ENCODE results near the gene MCC. TPM values are rescaled to one million over a fixed set of nuclear protein-coding genes. Genes with fewer than 3 reads are reported as not detected.

The MCC gene
- total and polyA plus RNA-seq, 4 donors, result 4.5 to 20.0 (median 9.7) TPM

DNA sequence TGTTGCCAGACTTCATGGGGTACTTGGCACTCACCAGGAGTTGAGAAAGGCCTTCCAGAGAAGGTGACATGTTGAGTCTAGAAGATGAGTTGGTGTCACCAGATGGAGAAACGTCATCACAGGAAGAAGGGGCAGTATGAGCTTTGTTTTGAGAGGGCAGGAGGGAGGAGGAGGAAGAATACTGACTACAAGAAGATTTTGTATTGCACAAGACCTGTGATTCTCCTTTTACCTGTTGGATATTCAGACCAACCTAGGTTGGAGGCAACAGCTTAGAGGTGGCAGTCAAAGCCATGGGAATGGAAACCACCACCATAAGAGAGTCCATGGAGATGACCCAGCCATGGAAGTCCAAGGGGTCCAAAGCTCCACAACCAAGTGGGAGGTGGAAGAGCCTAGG, 207.7 kb downstream of the MCC start:
- Histone ChIP-seq H3K4me3 (ENCODE audit: low read length in 2 of 2) (no peak overlapping the region), H3K36me3 (ENCODE audit: control insufficient read depth in 1 of 2, insufficient read depth in 2 of 2, low read length in 1 of 2) (no peaks in the 10 kb centered on the region), H3K4me1 (ENCODE audit: control insufficient read depth in 1 of 2, insufficient read depth in 2 of 2, low read length in 2 of 2) (no peaks in the 10 kb centered on the region), H3K27me3 (ENCODE audit: control insufficient read depth in 1 of 2, insufficient read depth in 2 of 2, low read length in 1 of 2) (no peaks in the 10 kb centered on the region), H3K9me3 (ENCODE audit: control insufficient read depth, low read length) (no peaks in the 10 kb centered on the region), H3K27ac (ENCODE audit: low read depth in 1 of 2, low read length in 2 of 2) (no peak overlapping the region)
- intact Hi-C loops (cut with DNase I), result no loop called here
- DNase-seq (no peak), ATAC-seq (ENCODE audit: low FRiP score) (no peak)
- 75 to 79% methylated on average over 1 of the region's 1 CpG for WGBS, 2 donors

DNA sequence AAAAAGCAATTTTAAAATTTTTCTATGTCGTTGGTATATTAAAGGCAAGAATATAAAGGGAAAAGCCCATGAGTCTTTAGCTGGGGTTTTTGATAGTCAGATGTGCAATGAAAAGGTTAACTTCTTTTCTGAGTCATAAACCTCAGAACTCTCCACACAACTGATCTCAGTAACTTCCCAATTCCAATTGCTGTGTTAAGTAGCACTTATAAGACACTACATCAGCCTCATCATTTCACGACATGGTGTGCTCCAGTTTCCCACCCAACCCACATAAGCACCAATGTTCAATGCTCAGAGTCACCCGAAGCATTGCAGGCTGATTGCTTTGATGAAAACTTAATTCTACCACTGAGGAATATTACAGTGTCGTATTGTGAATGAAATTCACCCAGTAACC, 209.3 kb downstream of the MCC start:
- Histone ChIP-seq H3K9me3 (ENCODE audit: control insufficient read depth, low read length) (no peaks in the 10 kb centered on the region), H3K4me1 (ENCODE audit: control insufficient read depth in 1 of 2, insufficient read depth in 2 of 2, low read length in 2 of 2) (no peaks in the 10 kb centered on the region), H3K27ac (ENCODE audit: low read depth in 1 of 2, low read length in 2 of 2) (no peak overlapping the region), H3K4me3 (ENCODE audit: low read length in 2 of 2) (no peak overlapping the region), H3K27me3 (ENCODE audit: control insufficient read depth in 1 of 2, insufficient read depth in 2 of 2, low read length in 1 of 2) (no peaks in the 10 kb centered on the region), H3K36me3 (ENCODE audit: control insufficient read depth in 1 of 2, insufficient read depth in 2 of 2, low read length in 1 of 2) (no peaks in the 10 kb centered on the region)
- ATAC-seq (ENCODE audit: low FRiP score) (no peak), DNase-seq (no peak)
- intact Hi-C loops (cut with DNase I), result no loop called here
- 76 to 78% methylated on average over 4 of the region's 4 CpGs for WGBS, 2 donors

DNA sequence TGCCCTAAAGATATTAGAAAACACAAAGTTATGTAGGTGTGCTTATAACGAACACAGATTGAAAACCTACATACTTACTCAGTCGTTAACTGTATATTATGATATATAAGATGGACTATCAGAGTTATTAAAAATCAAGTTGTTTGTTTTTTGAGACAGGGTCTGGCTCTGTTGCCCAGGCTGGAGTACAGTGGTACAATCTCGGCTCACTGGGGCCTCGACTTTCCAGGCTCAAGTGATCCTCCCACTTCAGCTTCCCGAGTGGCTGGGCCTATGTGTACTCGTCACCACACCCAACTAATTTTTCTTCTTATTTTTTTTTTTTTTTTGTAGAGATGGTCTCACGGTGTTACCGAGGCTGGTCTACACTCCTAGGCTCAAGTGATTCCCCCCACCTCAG, 211.8 kb downstream of the MCC start:
- 95 to 96% methylated on average over 8 of the region's 8 CpGs for WGBS, 2 donors
- no peak for ATAC-seq (ENCODE audit: low FRiP score)
- Histone ChIP-seq H3K27me3 (ENCODE audit: control insufficient read depth in 1 of 2, insufficient read depth in 2 of 2, low read length in 1 of 2) (no peaks in the 10 kb centered on the region), H3K27ac (ENCODE audit: low read depth in 1 of 2, low read length in 2 of 2) (no peak overlapping the region), H3K9me3 (ENCODE audit: control insufficient read depth, low read length) (no peaks in the 10 kb centered on the region), H3K4me3 (ENCODE audit: low read length in 2 of 2) (no peak overlapping the region), H3K4me1 (ENCODE audit: control insufficient read depth in 1 of 2, insufficient read depth in 2 of 2, low read length in 2 of 2) (no peaks in the 10 kb centered on the region), H3K36me3 (ENCODE audit: control insufficient read depth in 1 of 2, insufficient read depth in 2 of 2, low read length in 1 of 2) (no peaks in the 10 kb centered on the region)
- DNase-seq, result no peak
- intact Hi-C loops (cut with DNase I), result no loop called here

GRCh38 chr5:113276001-113276400, 212.3 kb downstream of the MCC start:
- DNase-seq (no peak), ATAC-seq (ENCODE audit: low FRiP score) (no peak)
- H3K4me1 ChIP-seq (ENCODE audit: control insufficient read depth in 1 of 2, insufficient read depth in 2 of 2, low read length in 2 of 2), result no peaks in the 10 kb centered on the region
- H3K4me3 ChIP-seq (ENCODE audit: low read length in 2 of 2), result no peak overlapping the region
- no peaks in the 10 kb centered on the region for H3K9me3 ChIP-seq (ENCODE audit: control insufficient read depth, low read length)
- intact Hi-C loops (cut with DNase I), result no loop called here
- WGBS, 2 donors, result 64 to 94% methylated on average over 2 of the region's 2 CpGs
- H3K27me3 ChIP-seq (ENCODE audit: control insufficient read depth in 1 of 2, insufficient read depth in 2 of 2, low read length in 1 of 2), result no peaks in the 10 kb centered on the region
- H3K36me3 ChIP-seq (ENCODE audit: control insufficient read depth in 1 of 2, insufficient read depth in 2 of 2, low read length in 1 of 2), result no peaks in the 10 kb centered on the region
- no peak overlapping the region for H3K27ac ChIP-seq (ENCODE audit: low read depth in 1 of 2, low read length in 2 of 2)

DNA sequence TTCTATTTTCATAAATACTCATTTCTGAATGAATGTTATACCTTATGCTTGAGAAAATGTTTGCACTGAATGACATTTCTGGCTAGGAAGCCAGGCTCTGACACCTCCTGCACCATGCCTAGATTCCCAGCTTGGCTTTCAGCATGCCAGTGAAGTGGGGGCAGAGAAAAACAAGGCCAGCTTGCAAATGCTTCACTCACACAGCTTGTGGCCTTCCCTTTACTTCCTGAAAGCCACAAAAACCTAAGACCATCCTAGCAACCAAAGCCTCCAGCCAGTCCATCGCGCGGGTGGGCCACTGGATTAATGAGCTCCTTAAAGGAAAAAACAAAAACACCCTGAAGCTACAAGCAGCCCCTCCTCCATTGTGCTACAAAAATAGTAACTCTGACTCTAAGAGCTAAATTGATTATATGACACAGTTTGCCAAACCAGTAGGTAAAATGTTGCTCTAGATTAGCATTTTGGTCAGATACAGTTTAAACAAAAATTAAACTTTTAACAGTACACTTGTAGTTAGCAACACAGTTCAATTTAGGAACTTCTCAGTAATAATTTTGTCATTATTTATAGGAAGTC, 213.3 kb downstream of the MCC start:
- H3K27ac ChIP-seq (ENCODE audit: low read depth in 1 of 2, low read length in 2 of 2), result no peak overlapping the region

DNA sequence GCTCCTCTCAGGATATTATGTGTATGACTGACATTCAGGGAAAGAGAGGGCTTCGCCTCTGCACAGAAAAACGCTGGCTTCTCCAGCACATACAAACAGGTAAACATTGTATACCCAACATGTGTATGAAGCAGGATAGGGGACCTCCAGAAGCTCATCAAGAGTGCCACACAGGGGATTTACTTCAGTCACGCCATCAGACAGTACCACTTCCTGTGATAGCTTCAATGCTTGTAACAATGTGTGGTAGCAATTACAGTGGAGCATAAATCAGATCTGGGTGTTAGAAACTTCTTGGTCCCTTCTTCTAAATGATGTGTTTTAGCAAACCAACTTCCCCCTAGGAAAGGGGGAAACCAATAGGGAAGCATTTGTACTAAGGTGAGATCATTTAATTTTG, 214.3 kb downstream of the MCC start:
- H3K4me3 ChIP-seq (ENCODE audit: low read length in 2 of 2), result no peak overlapping the region
- no peaks in the 10 kb centered on the region for H3K9me3 ChIP-seq (ENCODE audit: control insufficient read depth, low read length)
- no peak for DNase-seq
- WGBS, 2 donors, result 92 to 93% methylated on average over 3 of the region's 3 CpGs
- ATAC-seq (ENCODE audit: low FRiP score), result no peak
- no peaks in the 10 kb centered on the region for H3K4me1 ChIP-seq (ENCODE audit: control insufficient read depth in 1 of 2, insufficient read depth in 2 of 2, low read length in 2 of 2)
- intact Hi-C loops (cut with DNase I), result no loop called here
- H3K27ac ChIP-seq (ENCODE audit: low read depth in 1 of 2, low read length in 2 of 2), result no peak overlapping the region
- H3K27me3 ChIP-seq (ENCODE audit: control insufficient read depth in 1 of 2, insufficient read depth in 2 of 2, low read length in 1 of 2), result no peaks in the 10 kb centered on the region
- H3K36me3 ChIP-seq (ENCODE audit: control insufficient read depth in 1 of 2, insufficient read depth in 2 of 2, low read length in 1 of 2), result no peaks in the 10 kb centered on the region

More for the DNA sequence above, 213.3 kb downstream of the MCC start:
- no peak overlapping the region for H3K4me3 ChIP-seq (ENCODE audit: low read length in 2 of 2)
- ATAC-seq (ENCODE audit: low FRiP score) (no peak), DNase-seq (no peak)
- intact Hi-C loops (cut with DNase I), result no loop called here
- H3K36me3 ChIP-seq (ENCODE audit: control insufficient read depth in 1 of 2, insufficient read depth in 2 of 2, low read length in 1 of 2), result no peaks in the 10 kb centered on the region
- 75 to 82% methylated on average over 3 of the region's 3 CpGs for WGBS, 2 donors
- no peaks in the 10 kb centered on the region for H3K27me3 ChIP-seq (ENCODE audit: control insufficient read depth in 1 of 2, insufficient read depth in 2 of 2, low read length in 1 of 2)
- H3K4me1 ChIP-seq (ENCODE audit: control insufficient read depth in 1 of 2, insufficient read depth in 2 of 2, low read length in 2 of 2), result no peaks in the 10 kb centered on the region
- H3K9me3 ChIP-seq (ENCODE audit: control insufficient read depth, low read length), result no peaks in the 10 kb centered on the region

DNA sequence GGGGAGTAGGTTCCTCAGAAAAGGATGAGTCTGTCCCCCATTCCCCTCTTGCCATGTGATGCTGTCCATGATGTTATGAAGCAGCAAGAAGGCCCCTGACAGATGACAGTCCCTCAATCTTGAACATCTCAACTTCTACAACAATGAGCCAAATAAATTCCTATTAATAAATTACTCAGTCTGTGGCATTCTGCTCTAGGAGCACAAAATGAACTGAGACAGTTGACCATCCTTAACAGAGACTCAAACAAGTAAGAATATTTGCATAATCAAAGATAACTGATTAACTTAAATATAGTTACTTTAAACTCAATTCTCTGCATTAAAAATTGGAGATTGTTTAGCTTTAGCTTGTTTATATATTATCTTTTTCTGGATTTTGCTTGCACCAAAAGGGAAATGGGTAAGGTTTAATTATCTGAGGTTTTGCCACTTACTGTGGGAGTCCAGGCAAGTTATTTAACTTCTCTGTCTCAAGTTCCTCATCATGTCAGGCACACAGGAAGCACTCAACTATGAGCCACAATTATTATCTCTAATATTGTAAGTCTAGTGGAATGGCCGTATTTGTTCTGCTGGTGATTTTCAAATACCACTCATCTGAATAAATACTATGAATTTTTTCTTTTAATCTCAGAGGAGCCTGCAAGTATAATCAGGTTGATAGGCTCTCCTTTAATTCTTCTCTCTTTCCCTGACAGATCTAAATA, 216.4 kb downstream of the MCC start:
- H3K4me3 ChIP-seq (ENCODE audit: low read length in 2 of 2), result no peak overlapping the region
- 96 to 100% methylated on average over 1 of the region's 1 CpG for WGBS, 2 donors
- no peak for DNase-seq
- ATAC-seq (ENCODE audit: low FRiP score), result no peak
- H3K4me1 ChIP-seq (ENCODE audit: control insufficient read depth in 1 of 2, insufficient read depth in 2 of 2, low read length in 2 of 2), result no peaks in the 10 kb centered on the region
- H3K27me3 ChIP-seq (ENCODE audit: control insufficient read depth in 1 of 2, insufficient read depth in 2 of 2, low read length in 1 of 2), result no peaks in the 10 kb centered on the region
- H3K36me3 ChIP-seq (ENCODE audit: control insufficient read depth in 1 of 2, insufficient read depth in 2 of 2, low read length in 1 of 2), result no peaks in the 10 kb centered on the region
- H3K27ac ChIP-seq (ENCODE audit: low read depth in 1 of 2, low read length in 2 of 2), result no peak overlapping the region
- H3K9me3 ChIP-seq (ENCODE audit: control insufficient read depth, low read length), result no peaks in the 10 kb centered on the region
- intact Hi-C loops (cut with DNase I), result no loop called here

DNA sequence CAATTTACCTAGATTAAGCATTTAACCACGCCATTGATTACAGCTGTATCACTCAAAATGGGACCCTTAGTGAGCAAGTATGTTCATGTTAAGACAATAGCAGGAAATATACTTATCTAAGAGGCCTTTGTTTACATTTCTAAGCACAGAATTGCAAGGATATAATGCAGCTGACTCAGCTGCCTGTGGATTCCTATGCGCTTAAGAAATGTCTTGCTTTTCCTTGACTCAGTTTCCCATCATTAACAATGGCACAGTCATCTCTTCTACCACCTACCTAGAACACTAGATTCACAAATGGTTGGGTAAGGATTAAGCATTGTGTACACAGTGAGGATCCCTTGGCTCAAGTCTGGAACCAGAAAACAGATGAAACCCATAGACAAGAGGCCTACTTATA, 217.2 kb downstream of the MCC start:
- no peak for DNase-seq
- Histone ChIP-seq H3K4me1 (ENCODE audit: control insufficient read depth in 1 of 2, insufficient read depth in 2 of 2, low read length in 2 of 2) (no peaks in the 10 kb centered on the region), H3K9me3 (ENCODE audit: control insufficient read depth, low read length) (no peaks in the 10 kb centered on the region), H3K27me3 (ENCODE audit: control insufficient read depth in 1 of 2, insufficient read depth in 2 of 2, low read length in 1 of 2) (no peaks in the 10 kb centered on the region), H3K27ac (ENCODE audit: low read depth in 1 of 2, low read length in 2 of 2) (no peak overlapping the region), H3K4me3 (ENCODE audit: low read length in 2 of 2) (no peak overlapping the region), H3K36me3 (ENCODE audit: control insufficient read depth in 1 of 2, insufficient read depth in 2 of 2, low read length in 1 of 2) (no peaks in the 10 kb centered on the region)
- ATAC-seq (ENCODE audit: low FRiP score), result no peak
- intact Hi-C loops (cut with DNase I), result no loop called here
- WGBS, 2 donors, result 90 to 91% methylated on average over 2 of the region's 2 CpGs

DNA sequence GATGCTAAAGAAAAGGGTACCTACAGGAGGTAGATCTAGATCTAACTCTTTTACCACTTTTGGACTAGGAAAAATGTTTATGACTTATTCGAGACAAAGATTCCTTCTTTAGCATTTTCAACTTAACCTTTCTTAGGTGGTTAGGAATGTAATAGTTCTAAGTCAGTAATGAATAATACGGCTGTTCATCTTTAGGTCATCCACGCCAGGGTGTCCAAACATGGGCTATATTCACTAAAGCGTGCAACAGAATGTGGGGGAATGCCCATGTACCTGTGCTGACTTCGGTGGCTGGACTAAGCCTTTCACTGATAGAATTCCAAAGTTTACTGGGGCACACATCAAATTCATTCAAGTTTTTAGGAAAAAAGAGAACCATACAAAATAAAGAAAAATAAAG, 218.2 kb downstream of the MCC start:
- Histone ChIP-seq H3K9me3 (ENCODE audit: control insufficient read depth, low read length) (no peaks in the 10 kb centered on the region), H3K36me3 (ENCODE audit: control insufficient read depth in 1 of 2, insufficient read depth in 2 of 2, low read length in 1 of 2) (no peaks in the 10 kb centered on the region), H3K4me1 (ENCODE audit: control insufficient read depth in 1 of 2, insufficient read depth in 2 of 2, low read length in 2 of 2) (no peaks in the 10 kb centered on the region), H3K27me3 (ENCODE audit: control insufficient read depth in 1 of 2, insufficient read depth in 2 of 2, low read length in 1 of 2) (no peaks in the 10 kb centered on the region), H3K27ac (ENCODE audit: low read depth in 1 of 2, low read length in 2 of 2) (no peak overlapping the region), H3K4me3 (ENCODE audit: low read length in 2 of 2) (no peak overlapping the region)
- no peak for DNase-seq
- no peak for ATAC-seq (ENCODE audit: low FRiP score)
- WGBS, 2 donors, result 96 to 99% methylated on average over 5 of the region's 5 CpGs
- intact Hi-C loops (cut with DNase I), result no loop called here

Data from aorta (tissue), 5 donors.